Heart left ventricle (tissue), 16 donors: ENCODE data around the gene KCNH1. TPM values are rescaled to one million over a fixed set of nuclear protein-coding genes. Genes with fewer than 3 reads are reported as not detected.

ENCODE experiments used
- ATAC-seq, 4 donors: fragments of 200-7000 bp; cut with Tn5 transposase; one replicate each; pipeline ENCODE4 v1.9.1; 2020 to 2022; ENCODE audit warnings: moderate library complexity in 4 of 4, mild to moderate bottlenecking in 3 of 4, moderate number of reproducible peaks in 1 of 4
- DNase-seq, 5 donors: peaks; one replicate each; pipeline ENCODE4 v3.0.0-alpha.2; 2020
- H3K27ac ChIP-seq, 12 donors: fragments of 200-600 bp; sonication (generic) in 4 of 12; one replicate each; pipeline versions ENCODE4 v1.5.0 to v1.8.0; 2016 to 2022; ENCODE audit warnings: mild to moderate bottlenecking in 2 of 12
- H3K27me3 ChIP-seq, 9 donors: fragments of 200-600 bp; sonication (generic) in 2 of 9; one replicate each; pipeline versions ENCODE4 v1.5.1 to v1.8.0; 2016 to 2022; ENCODE audit warnings: mild to moderate bottlenecking in 3 of 9
- H3K36me3 ChIP-seq, 9 donors: fragments of 200-600 bp; sonication (generic) in 2 of 9; one replicate each; pipeline versions ENCODE4 v1.5.0 to v1.8.0; 2018 to 2022; ENCODE audit warnings: mild to moderate bottlenecking in 2 of 9
- H3K4me1 ChIP-seq, 12 donors: fragments of 200-600 bp; sonication (generic) in 4 of 12; one replicate each; pipeline versions ENCODE4 v1.5.0 to v1.8.0; 2016 to 2022; ENCODE audit warnings: mild to moderate bottlenecking in 3 of 12
- H3K4me3 ChIP-seq, 12 donors: fragments of 200-600 bp; sonication (generic) in 4 of 12; one replicate each; pipeline versions ENCODE4 v1.5.0 to v1.8.0; 2017 to 2022; ENCODE audit warnings: mild to moderate bottlenecking in 9 of 12, moderate library complexity in 4 of 12
- H3K9me3 ChIP-seq, 12 donors: fragments of 200-600 bp; sonication (generic) in 4 of 12; one replicate each; pipeline versions ENCODE4 v1.5.0 to v1.8.0; 2016 to 2022; ENCODE audit warnings: mild to moderate bottlenecking in 1 of 12
- CTCF ChIP-seq, 12 donors: fragments of 200-600 bp; sonication (generic) in 4 of 12; IDR thresholded peaks; one replicate each; pipeline versions ENCODE4 v1.5.0 to v1.8.0; 2018 to 2022; ENCODE audit warnings: antibody characterized with exemption in 12 of 12, mild to moderate bottlenecking in 5 of 12
- POLR2A ChIP-seq, 2 donors: fragments of 450-650 bp; IDR thresholded peaks; one replicate each; pipeline ENCODE4 v1.6.1; 2017; ENCODE audit warnings: antibody characterized with exemption in 2 of 2, mild to moderate bottlenecking in 2 of 2, moderate library complexity in 2 of 2
- WGBS, 4 donors: extraction: QIAGEN DNeasy Blood & Tissue Kit in 2 of 4; methylation state at CpG; one replicate each; pipeline versions ENCODE4 v1.1.5 to v1.1.7; 2013 to 2018; 5-methylcytosine and 5-hydroxymethylcytosine counted together
- intact Hi-C, 10 donors: fragments of 100-400 bp; cut with DNase I; formaldehyde crosslinking; loops; one replicate each; pipeline versions ENCODE4 v1.11.1 to v1.14.2; 2022
- polyA plus RNA-seq, 2 donors: library from polyadenylated mRNA; stranded (reverse); fragments of 200-250 nt; gene quantifications; one replicate each; pipeline ENCODE4 v1.2.3, GENCODE V29; 2013
- total RNA-seq, 9 donors: library from RNA; depleted of rRNA in 2 of 9; stranded (reverse); fragments of >200 nt in 2 of 9; fragmentation: NEBNext Ultra II Directional in 3 of 9; extraction: Animal tissue kit (Norgen Biotek cat#: 25700) in 3 of 9; gene quantifications; one replicate each; pipeline versions ENCODE4 v1.1.0 to v1.2.4, GENCODE V29; 2016 to 2023
- donor health status: ischemic (EF 13 %, LVEDD 7.1; RV severe dilation, severe dysfunction).
- donor health status: healthy with polysubstance abuse.
- donor health status: DM: no; HTN: yes; CAD: no.
- donor health status: DM: no; HTN: no; CAD: no.
- donor health status: ischemic (EF 25% LVEDD 6.9; RV normal size, moderate dysfunction).
- donor health status: ischemic (EF 25% LVEDD 5.7; RV mildly dilated, moderate dysfunction).
- donor health status: healthy.
- donor health status: DM: yes; HTN: yes; CAD: no.
- donor health status: ischemic (EF 35%, LVEDD 5.7; RV mildly dilated, moderate dysfunction).
- donor health status: nonischemic (EF 11% LVEDD 7.7; RV severe dilation, severe dysfunction).
- donor health status: DM: yes; HTN: yes; CAD: no.
- donor health status: PGD.
- donor health status: ischemic (EF 29% LVEDD 5.4; RV normal size, mild dysfunction).
- donor health status: nonischemic (EF 23%, LVEDD 6.1; RV moderate dilation, normal function).

KCNH1 gene
- total and polyA plus RNA-seq, 11 donors = 0.03 TPM; not detected in 10

- TF ChIP-seq POLR2A (IDR thresholded peaks at IDR 0.05) (no peak), CTCF (IDR thresholded peaks at IDR 0.05) (no peak)
- 54 to 72% (median 62%) methylated on average over 3 of the region's 3 CpGs for WGBS, 4 donors
- H3K4me3 ChIP-seq = no peak overlapping the region
- no peak overlapping the region for H3K27ac ChIP-seq
- H3K9me3 ChIP-seq = no peaks in the 10 kb centered on the region
- intact Hi-C loops = no loop called here
- ATAC-seq = no peak
- H3K36me3 ChIP-seq = no peaks in the 10 kb centered on the region
- H3K4me1 ChIP-seq = peaks cover 0 to 3% (median 0%) of the 10 kb centered on the region in 12 donors
- no peak for DNase-seq
- H3K27me3 ChIP-seq = no peaks in the 10 kb centered on the region
Observed at GRCh38 chr1:210776712-210777111, 357.2 kb downstream of the KCNH1 start.

- Histone ChIP-seq H3K4me3 (no peak overlapping the region), H3K27ac (no peak overlapping the region), H3K9me3 (no peaks in the 10 kb centered on the region), H3K4me1 (peaks cover 0 to 3% (median 0%) of the 10 kb centered on the region in 12 donors), H3K27me3 (no peaks in the 10 kb centered on the region), H3K36me3 (no peaks in the 10 kb centered on the region)
- ATAC-seq (no peak), DNase-seq (no peak)
- intact Hi-C loops = no loop called here
- WGBS, 4 donors = 75 to 89% (median 83%) methylated on average over 6 of the region's 6 CpGs
- TF ChIP-seq CTCF (IDR thresholded peaks at IDR 0.05) (no peak), POLR2A (IDR thresholded peaks at IDR 0.05) (no peak)
Observed at GRCh38 chr1:210775289-210775688, 358.7 kb downstream of the KCNH1 start.

- Histone ChIP-seq H3K9me3 (no peaks in the 10 kb centered on the region), H3K36me3 (no peaks in the 10 kb centered on the region), H3K4me1 (no peaks in the 10 kb centered on the region), H3K27me3 (peaks cover 0 to 3% (median 0%) of the 10 kb centered on the region in 9 donors), H3K27ac (no peak overlapping the region), H3K4me3 (no peak overlapping the region)
- WGBS, 4 donors = 71 to 81% (median 77%) methylated on average over 2 of the region's 2 CpGs
- DNase-seq (no peak), ATAC-seq (no peak)
- intact Hi-C loops = no loop called here
- TF ChIP-seq CTCF (IDR thresholded peaks at IDR 0.05) = no peak
- no peak for TF ChIP-seq POLR2A (IDR thresholded peaks at IDR 0.05)
Observed at GRCh38 chr1:210773450-210773849, 360.5 kb downstream of the KCNH1 start.

GRCh38 chr1:210771131-210771530, 362.8 kb downstream of the KCNH1 start:
- 77 to 81% (median 77%) methylated on average over 5 of the region's 5 CpGs for whole genome bisulfite sequencing, 4 donors
- Histone ChIP-seq H3K27me3 (peaks cover 0 to 3% (median 0%) of the 10 kb centered on the region in 9 donors), H3K4me3 (no peak overlapping the region), H3K4me1 (no peaks in the 10 kb centered on the region), H3K27ac (no peak overlapping the region), H3K9me3 (no peaks in the 10 kb centered on the region), H3K36me3 (no peaks in the 10 kb centered on the region)
- ATAC-seq (no peak), DNase-seq (no peak)
- intact Hi-C loops = no loop called here
- TF ChIP-seq POLR2A (IDR thresholded peaks at IDR 0.05) (no peak), CTCF (IDR thresholded peaks at IDR 0.05) (no peak)
